NK-92 (cell line): ENCODE data around the gene COG8.

Experiments
- DNase-seq: peaks from one replicate; lab custom pipeline; 2025; ENCODE audit not compliant: unreplicated experiment; lab: John Stamatoyannopoulos, UW

COG8 gene

GRCh38 chr16:69348222-69348621 lies 8.9 kb upstream of the COG8 start:
- DNase-seq = no peak

- DNase-seq = no peak
These were observed 7.3 kb upstream of the COG8 start for GRCh38 chr16:69346683-69347082.

- no peak for DNase-seq
These were observed 6.6 kb upstream of the COG8 start for GRCh38 chr16:69345923-69346322.

GRCh38 chr16:69344171-69344570 lies 4.8 kb upstream of the COG8 start:
- DNase-seq = no peak

- no peak for DNase-seq
These were observed 806 bp upstream of the COG8 start for GRCh38 chr16:69340095-69340644.

GRCh38 chr16:69338557-69339288 lies 641 bp downstream of the COG8 start:
- DNase-seq = no peak

GRCh38 chr16:69334696-69335095 lies 4.7 kb downstream of the COG8 start:
- no peak for DNase-seq

GRCh38 chr16:69330286-69331109 lies 8.9 kb downstream of the COG8 start, which contains the start of gene PDF:
PDF (minus strand) TSS chr16:69330588; CDS start chr16:69330570, 18 bp downstream.
- peak; percentile 15 for DNase-seq

- no peak for DNase-seq
These were observed 9.7 kb downstream of the COG8 start for GRCh38 chr16:69329369-69330285.

- no peak for DNase-seq
These were observed 10.5 kb downstream of the COG8 start for GRCh38 chr16:69328854-69329316.

GRCh38 chr16:69327585-69328310 lies 11.6 kb downstream of the COG8 start:
- DNase-seq = no peak

- DNase-seq = no peak
These were observed 13.0 kb downstream of the COG8 start for GRCh38 chr16:69326172-69326873.

- DNase-seq = no peak
These were observed 13.6 kb downstream of the COG8 start for GRCh38 chr16:69325784-69326171.

- DNase-seq = no peak
These were observed 14.6 kb downstream of the COG8 start for GRCh38 chr16:69324585-69325253.

- no peak for DNase-seq
These were observed 15.3 kb downstream of the COG8 start for GRCh38 chr16:69324013-69324531.

- DNase-seq = no peak
These were observed 15.9 kb downstream of the COG8 start for GRCh38 chr16:69323415-69323814.

- no peak for DNase-seq
These were observed 17.0 kb downstream of the COG8 start for GRCh38 chr16:69322343-69322742.

GRCh38 chr16:69321080-69321479 lies 18.3 kb downstream of the COG8 start:
- DNase-seq = no peak

- no peak for DNase-seq
These were observed 18.7 kb downstream of the COG8 start for GRCh38 chr16:69320740-69321073.
